GM12878 (cell line): ENCODE measurements around the gene KRTAP13-1. TPM values are rescaled to one million over a fixed set of nuclear protein-coding genes. Genes with fewer than 3 reads are reported as not detected.

Experiments
- ATAC-seq: fragments of 200-7000 bp; cut with Tn5 transposase; 3 replicates; pipeline ENCODE4 v1.9.1; 2020; ENCODE audit warnings: mild to moderate bottlenecking, moderate library complexity
- BruUV-seq: library from RNA; stranded (reverse); fragments of 400-500 nt; replicated peaks from 2 replicates; lab custom pipeline; 2021; lab: Mats Ljungman, UMichigan
- CTCF ChIA-PET: fragments of 300-600 bp; sonication (Branson Sonifier 250); formaldehyde crosslinking; extraction: SDS; loops from one replicate; lab custom pipeline; 2021; ENCODE audit warnings: inconsistent platforms; lab: Yijun Ruan, JAX
- POLR2A ChIA-PET: fragments of 350-600 bp; formaldehyde crosslinking; extraction: SDS; loops from one replicate; lab custom pipeline; 2021; ENCODE audit warnings: inconsistent platforms; lab: Charles Lee
- RAD21 ChIA-PET: fragments of 300-600 bp; sonication (Branson Sonifier 250); formaldehyde crosslinking; loops from one replicate; lab custom pipeline; 2023; ENCODE audit warnings: antibody characterized with exemption; ENCODE audit not compliant: unreplicated experiment; lab: Charles Lee
- SMC1A ChIA-PET: fragments of 300-600 bp; sonication (Branson Sonifier 250); formaldehyde crosslinking; loops from one replicate; lab custom pipeline; 2023; ENCODE audit not compliant: unreplicated experiment, uncharacterized antibody; lab: Charles Lee
- DNase-seq: peaks from one replicate; pipeline ENCODE4 v3.0.0-alpha.2; 2011; ENCODE audit warnings: low read depth, low spot score
- FAIRE-seq: peaks from 3 replicates; lab custom pipeline; 2011; peaks lifted over from hg19 to GRCh38; lab: Jason Lieb, UNC
- H2AFZ ChIP-seq: 2 replicates; pipeline ENCODE4 v1.6.0; 2011; ENCODE audit warnings: low read depth, low read length, control low read depth; ENCODE audit not compliant: control insufficient read depth
- H3K27ac ChIP-seq: 2 replicates; pipeline ENCODE4 v1.5.1; 2011; ENCODE audit warnings: control low read depth; ENCODE audit not compliant: control insufficient read depth, insufficient read depth
- H3K27me3 ChIP-seq, 2 experiments: replicated peaks in 1 of 2; 2 replicates each; pipeline versions ENCODE4 v1.6.0 to v1.6.1; 2011; ENCODE audit warnings: low read length in 1 of 2; ENCODE audit not compliant: control insufficient read depth in 2 of 2, insufficient read depth in 2 of 2
- H3K36me3 ChIP-seq, 2 experiments: 2 replicates each; pipeline ENCODE4 v1.5.1; 2011; ENCODE audit warnings: low read length in 1 of 2; ENCODE audit not compliant: control insufficient read depth in 2 of 2, insufficient read depth in 2 of 2
- H3K4me1 ChIP-seq: 2 replicates; pipeline ENCODE4 v1.6.1; 2011; ENCODE audit warnings: mild to moderate bottlenecking, low read length, moderate library complexity, mixed read lengths; ENCODE audit not compliant: control insufficient read depth, insufficient read depth
- H3K4me2 ChIP-seq: 2 replicates; pipeline ENCODE4 v1.6.0; 2011; ENCODE audit warnings: control low read depth; ENCODE audit not compliant: control insufficient read depth, insufficient read depth
- H3K4me3 ChIP-seq: fragments of 200-600 bp; sonication (generic); 2 replicates; pipeline ENCODE4 v1.5.1; 2016
- H3K79me2 ChIP-seq: 2 replicates; pipeline ENCODE4 v1.6.0; 2011; ENCODE audit warnings: low read length; ENCODE audit not compliant: control insufficient read depth, insufficient read depth
- H3K9ac ChIP-seq: 2 replicates; pipeline ENCODE4 v1.8.0; 2011; ENCODE audit warnings: low read length, control low read depth, mixed read lengths; ENCODE audit not compliant: control insufficient read depth, insufficient read depth
- H3K9me3 ChIP-seq: replicated peaks from 3 replicates; pipeline ENCODE4 v1.5.1; 2011; ENCODE audit warnings: mild to moderate bottlenecking, low read length; ENCODE audit not compliant: control insufficient read depth, insufficient read depth
- H4K20me1 ChIP-seq: 2 replicates; pipeline ENCODE4 v1.6.0; 2011; ENCODE audit not compliant: control insufficient read depth, insufficient read depth
- DPF2 ChIP-seq: fragments of 450-650 bp; IDR thresholded peaks from 2 replicates; pipeline ENCODE4 v1.6.1; 2017; ENCODE audit warnings: mild to moderate bottlenecking
- IRF3 ChIP-seq: fragments of 450-650 bp; IDR thresholded peaks from 2 replicates; pipeline ENCODE4 v1.6.1; 2014; ENCODE audit warnings: mild to moderate bottlenecking
- MXI1 ChIP-seq: fragments of 150-350 bp; IDR thresholded peaks from 2 replicates; pipeline ENCODE4 v1.6.1; 2011; ENCODE audit warnings: low read depth, mild to moderate bottlenecking, inconsistent platforms, low read length, improper control_type of control experiment
- RAD51 ChIP-seq: fragments of 450-650 bp; IDR thresholded peaks from 2 replicates; pipeline ENCODE4 v1.6.1; 2016; ENCODE audit warnings: moderate library complexity, mild to moderate bottlenecking, inconsistent platforms
- TARDBP ChIP-seq: IDR thresholded peaks from 2 replicates; pipeline ENCODE4 v1.6.1; 2016; ENCODE audit warnings: borderline replicate concordance
- ZBTB40 ChIP-seq: fragments of 450-650 bp; IDR thresholded peaks from 2 replicates; pipeline ENCODE4 v1.6.1; 2016; ENCODE audit warnings: mild to moderate bottlenecking, moderate library complexity, borderline replicate concordance
- ZSCAN29 ChIP-seq: fragments of 450-650 bp; IDR thresholded peaks from 2 replicates; pipeline ENCODE4 v1.6.1; 2017; ENCODE audit warnings: mild to moderate bottlenecking, moderate library complexity
- WGBS: methylation state at CpG from one replicate; pipeline ENCODE4 v1.1.6; 2016; ENCODE audit warnings: low lambda C conversion rate; ENCODE audit not compliant: insufficient replicate concordance, insufficient coverage; ENCODE audit errors: missing lambda C conversion rate; 5-methylcytosine and 5-hydroxymethylcytosine counted together
- in situ Hi-C: fragments of 300-500 bp; cut with MboI; formaldehyde crosslinking; loops from 9 replicates; pipeline ENCODE4 v1.14.3; 2018; ENCODE audit warnings: mixed read lengths
- intact Hi-C: fragments of 100-400 bp; cut with micrococcal nuclease; formaldehyde crosslinking; loops from one replicate; pipeline ENCODE4 v1.14.2; 2022; ENCODE audit not compliant: unreplicated experiment
- polyA plus RNA-seq, 11 experiments: library from polyadenylated mRNA; depleted of rRNA in 4 of 11; unstranded in 6 of 11; stranded (reverse) in 5 of 11; fragments of >200 nt; fragmentation: Nextera tagmentation in 4 of 11; fragmentation: Illumina TruSeq in 1 of 11; extraction: Ambion mirVana in 4 of 11; extraction: Trizol in 1 of 11; gene quantifications; 1 replicate in 1 of 11; 2 replicates in 10 of 11; pipeline versions ENCODE4 v1.2.1 to v1.2.3, GENCODE V29; 2011 to 2016; ENCODE audit warnings: inconsistent platforms in 2 of 11, missing spikeins in 2 of 11, low read depth in 1 of 11
- total RNA-seq, 4 experiments: library from RNA; depleted of rRNA in 3 of 4; stranded (reverse); fragments of >200 nt in 3 of 4; fragmentation: Illumina TruSeq in 1 of 4; extraction: Trizol in 1 of 4; gene quantifications; 2 replicates each; pipeline versions ENCODE4 v1.2.1 to v1.2.3, GENCODE V29; 2013 to 2021

Gene KRTAP13-1
- total and polyA plus RNA-seq, 10 of the 15 experiments (the other 5 are each of a cell fraction or from before 2014, with no cell fraction given): not detected

DNA sequence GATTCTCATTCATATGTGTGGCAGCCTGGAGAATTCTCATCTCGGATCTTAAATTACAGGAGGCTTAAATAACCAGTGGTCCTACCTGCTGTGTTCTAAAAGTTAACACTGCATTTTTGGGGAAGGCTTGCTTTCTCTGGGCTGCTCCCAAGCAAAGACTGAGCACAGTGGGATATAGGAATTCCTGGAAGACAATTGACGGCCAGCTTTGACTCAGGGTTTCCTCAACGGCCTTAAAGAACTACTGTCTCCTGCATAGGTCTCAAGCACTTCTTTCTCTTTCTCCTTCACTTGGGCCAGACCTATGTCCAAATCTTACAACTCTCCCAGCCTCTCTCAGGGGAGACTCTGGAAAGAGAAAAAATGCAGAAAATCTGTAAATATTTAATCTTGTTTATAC is 30.9 kb downstream of the KRTAP13-1 start:
- CTCF ChIA-PET: no interaction called here
- no peak overlapping the region for H2AFZ ChIP-seq
- H3K9me3 ChIP-seq: no peaks in the 10 kb centered on the region; the same call in 2 of the 3 replicates
- H3K4me2 ChIP-seq: no peak overlapping the region
- H3K27ac ChIP-seq: no peak overlapping the region
- 0% methylated on average over 3 of the region's 3 CpGs for WGBS
- H3K79me2 ChIP-seq: no peaks in the 10 kb centered on the region
- no peak overlapping the region for H3K4me3 ChIP-seq
- H3K36me3 ChIP-seq: no peaks in the 10 kb centered on the region
- POLR2A ChIA-PET: no interaction called here
- RAD21 ChIA-PET: no interaction called here
- intact Hi-C loops: no loop called here
- TF ChIP-seq RAD51: no peak
- TF ChIP-seq, all 136 proteins: peak for 0
- DNase-seq (no peak), ATAC-seq (no peak), FAIRE-seq (no peak)
- H3K4me1 ChIP-seq: no peaks in the 10 kb centered on the region
- H3K27me3 ChIP-seq: no peaks in the 10 kb centered on the region
- no peak overlapping the region for H3K9ac ChIP-seq
- BruUV-seq: no TSS peak
- H4K20me1 ChIP-seq: no peaks in the 10 kb centered on the region
- in situ Hi-C loops: no loop called here
- SMC1A ChIA-PET: no interaction called here

GRCh38 chr21:30430170-30430655 is 34.4 kb downstream of the KRTAP13-1 start, which contains the start of gene KRTAP13-4:
KRTAP13-4 (plus strand) TSS chr21:30430220; CDS start chr21:30430276, 56 bp downstream.
- WGBS: 18% methylated on average over 9 of the region's 9 CpGs
- H4K20me1 ChIP-seq: no peaks in the 10 kb centered on the region
- intact Hi-C loops: loop anchor here (5.0 to 10.0 kb wide), 2 partner anchors 88 to 655 kb away; no protein-coding TSS in a partner anchor
- no peaks in the 10 kb centered on the region for H3K36me3 ChIP-seq
- H3K27ac ChIP-seq: no peak within 1 kb of the TSS
- CTCF ChIA-PET: no interaction called here
- BruUV-seq: no TSS peak
- no peak for FAIRE-seq
- H3K4me1 ChIP-seq: no peaks in the 10 kb centered on the region
- no peak for ATAC-seq
- H2AFZ ChIP-seq: no peak within 1 kb of the TSS
- no peak within 1 kb of the TSS for H3K4me3 ChIP-seq
- no peaks in the 10 kb centered on the region for H3K27me3 ChIP-seq
- SMC1A ChIA-PET: no interaction called here
- POLR2A ChIA-PET: no interaction called here
- no peak within 1 kb of the TSS for H3K4me2 ChIP-seq
- no peaks in the 10 kb centered on the region for H3K79me2 ChIP-seq
- H3K9me3 ChIP-seq: no peaks in the 10 kb centered on the region; the same call in 2 of the 3 replicates
- no peak for TF ChIP-seq DPF2
- no peak for TF ChIP-seq ZBTB40
- no peak for TF ChIP-seq IRF3
- no peak for TF ChIP-seq ZSCAN29
- TF ChIP-seq TARDBP: no peak
- TF ChIP-seq MXI1: no peak
- in situ Hi-C loops: no loop called here
- no peak for DNase-seq
- RAD21 ChIA-PET: no interaction called here
- H3K9ac ChIP-seq: no peak within 1 kb of the TSS
